HL-60 (cell line): Measurements from ENCODE around the gene GABBR2.

Source experiments
- DNase-seq, 2 experiments: peaks; one replicate each; pipeline ENCODE4 v3.0.0-alpha.2; 2010 to 2020; ENCODE audit warnings: low read depth in 1 of 2, low spot score in 1 of 2
- H3K27ac ChIP-seq: fragments of 250-450 bp; sonication (Bioruptor Pico); replicated peaks from 2 replicates; pipeline ENCODE4 v1.5.1; 2020; ENCODE audit warnings: mild to moderate bottlenecking, moderate library complexity
- H3K27me3 ChIP-seq: fragments of 250-450 bp; sonication (Bioruptor Pico); 2 replicates; pipeline ENCODE4 v1.5.1; 2021; ENCODE audit warnings: mild to moderate bottlenecking, moderate library complexity; ENCODE audit not compliant: insufficient read depth, poor library complexity, severe bottlenecking
- H3K4me3 ChIP-seq: replicated peaks from 2 replicates; pipeline ENCODE4 v1.5.1; 2011; ENCODE audit warnings: mild to moderate bottlenecking, control low read depth, low read length; ENCODE audit not compliant: insufficient read depth
- GABPA ChIP-seq: IDR thresholded peaks from 2 replicates; pipeline ENCODE4 v1.6.1; 2012; ENCODE audit warnings: low read depth
- POLR2AphosphoS5 ChIP-seq: IDR thresholded peaks from 2 replicates; pipeline ENCODE4 v1.6.1; 2012; ENCODE audit warnings: low read depth
- REST ChIP-seq: IDR thresholded peaks from 2 replicates; pipeline ENCODE4 v1.6.1; 2012; ENCODE audit warnings: low read depth; ENCODE audit not compliant: insufficient replicate concordance
- SPI1 ChIP-seq: IDR thresholded peaks from 2 replicates; pipeline ENCODE4 v1.6.1; 2012; ENCODE audit warnings: low read depth, mild to moderate bottlenecking, borderline replicate concordance
- TF ChIP-seq, protein P1 (sequence below): IDR thresholded peaks from one replicate; pipeline ENCODE4 v1.5.1; 2011; ENCODE audit warnings: low read length, control low read depth, inconsistent platforms; ENCODE audit not compliant: insufficient read depth

GABBR2 gene

GRCh38 chr9:98572054-98572627, 136.6 kb downstream of the GABBR2 start:
- no peak for DNase-seq
- TF ChIP-seq POLR2AphosphoS5 (no peak), REST (peak; percentile 57)
- Histone ChIP-seq H3K27ac (no peak overlapping the region), H3K27me3 (peaks cover 9% of the 10 kb centered on the region), H3K4me3 (no peak overlapping the region)

- no peak overlapping the region for H3K27ac ChIP-seq
- peaks cover 9% of the 10 kb centered on the region for H3K27me3 ChIP-seq
- no peak for DNase-seq
- TF ChIP-seq POLR2AphosphoS5 (no peak), SPI1 (no peak), GABPA (no peak), REST (no peak)
- TF ChIP-seq, protein P1, sequence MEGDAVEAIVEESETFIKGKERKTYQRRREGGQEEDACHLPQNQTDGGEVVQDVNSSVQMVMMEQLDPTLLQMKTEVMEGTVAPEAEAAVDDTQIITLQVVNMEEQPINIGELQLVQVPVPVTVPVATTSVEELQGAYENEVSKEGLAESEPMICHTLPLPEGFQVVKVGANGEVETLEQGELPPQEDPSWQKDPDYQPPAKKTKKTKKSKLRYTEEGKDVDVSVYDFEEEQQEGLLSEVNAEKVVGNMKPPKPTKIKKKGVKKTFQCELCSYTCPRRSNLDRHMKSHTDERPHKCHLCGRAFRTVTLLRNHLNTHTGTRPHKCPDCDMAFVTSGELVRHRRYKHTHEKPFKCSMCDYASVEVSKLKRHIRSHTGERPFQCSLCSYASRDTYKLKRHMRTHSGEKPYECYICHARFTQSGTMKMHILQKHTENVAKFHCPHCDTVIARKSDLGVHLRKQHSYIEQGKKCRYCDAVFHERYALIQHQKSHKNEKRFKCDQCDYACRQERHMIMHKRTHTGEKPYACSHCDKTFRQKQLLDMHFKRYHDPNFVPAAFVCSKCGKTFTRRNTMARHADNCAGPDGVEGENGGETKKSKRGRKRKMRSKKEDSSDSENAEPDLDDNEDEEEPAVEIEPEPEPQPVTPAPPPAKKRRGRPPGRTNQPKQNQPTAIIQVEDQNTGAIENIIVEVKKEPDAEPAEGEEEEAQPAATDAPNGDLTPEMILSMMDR = no peak
- no peak overlapping the region for H3K4me3 ChIP-seq
Observed at GRCh38 chr9:98571643-98572042, 137.1 kb downstream of the GABBR2 start.

DNA sequence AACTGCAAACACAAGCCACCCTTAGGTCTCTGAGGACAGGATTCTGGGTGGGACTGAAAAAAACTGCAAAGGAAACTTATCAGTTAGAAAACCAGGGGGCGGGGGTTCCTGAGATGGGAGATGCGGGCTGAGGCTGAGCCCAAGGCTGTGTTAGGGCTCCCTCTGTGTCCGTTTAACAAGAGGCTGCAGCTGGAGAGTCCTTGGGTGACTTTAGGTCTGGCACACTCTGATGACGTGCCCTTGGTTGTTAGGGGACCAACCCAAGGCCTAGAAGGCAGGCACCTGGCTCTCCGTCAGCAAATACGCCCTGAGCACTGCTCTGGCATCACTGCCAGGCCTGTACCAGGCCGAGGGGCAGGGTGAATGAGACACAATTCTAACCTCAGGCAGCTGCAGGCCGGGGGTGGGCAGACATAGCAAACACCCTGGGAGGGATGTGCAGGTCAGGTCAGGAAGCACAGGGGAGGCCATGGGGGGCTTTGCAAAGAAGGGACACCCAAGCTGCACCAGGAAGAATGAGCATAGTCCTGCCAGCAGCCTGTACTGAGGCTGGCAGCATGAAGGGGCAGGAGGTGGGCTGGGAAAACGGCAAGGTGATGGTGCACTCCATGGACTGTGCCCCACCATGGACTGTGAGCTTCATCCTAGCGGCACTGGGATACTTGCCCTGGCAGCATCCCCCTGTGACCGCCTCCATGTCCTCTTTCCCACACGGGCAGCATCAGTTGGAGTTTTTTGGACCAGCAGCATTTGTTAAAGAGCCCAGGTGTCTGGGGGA, 137.9 kb downstream of the GABBR2 start:
- TF ChIP-seq SPI1 (no peak), POLR2AphosphoS5 (no peak), GABPA (no peak), REST (no peak)
- TF ChIP-seq, protein P1 = no peak
- H3K4me3 ChIP-seq = no peak overlapping the region
- DNase-seq = no peak
- H3K27ac ChIP-seq = no peak overlapping the region
- peaks cover 9% of the 10 kb centered on the region for H3K27me3 ChIP-seq
